Tibial nerve (tissue), 4 donors: ENCODE data around the gene TLX2.

Source experiments
- EP300 ChIP-seq, 2 donors: sonication (generic); formaldehyde crosslinking; IDR thresholded peaks; one replicate each; pipeline ENCODE4 v1.6.1; 2017; ENCODE audit warnings: antibody characterized with exemption in 2 of 2, mild to moderate bottlenecking in 1 of 2
- POLR2A ChIP-seq, 2 donors: fragments of 450-650 bp; IDR thresholded peaks; one replicate each; pipeline ENCODE4 v1.6.1; 2017; ENCODE audit warnings: antibody characterized with exemption in 2 of 2, mild to moderate bottlenecking in 2 of 2, moderate library complexity in 2 of 2
- TF ChIP-seq, protein P1 (sequence below), 5 experiments: fragments of 200-600 bp in 3 of 5; fragments of 450-650 bp in 2 of 5; sonication (generic) in 3 of 5; IDR thresholded peaks; one replicate each; pipeline ENCODE4 v1.5.1; 2016 to 2019; ENCODE audit warnings: antibody characterized with exemption in 5 of 5, mild to moderate bottlenecking in 3 of 5, moderate library complexity in 2 of 5

- TF ChIP-seq, protein P1, sequence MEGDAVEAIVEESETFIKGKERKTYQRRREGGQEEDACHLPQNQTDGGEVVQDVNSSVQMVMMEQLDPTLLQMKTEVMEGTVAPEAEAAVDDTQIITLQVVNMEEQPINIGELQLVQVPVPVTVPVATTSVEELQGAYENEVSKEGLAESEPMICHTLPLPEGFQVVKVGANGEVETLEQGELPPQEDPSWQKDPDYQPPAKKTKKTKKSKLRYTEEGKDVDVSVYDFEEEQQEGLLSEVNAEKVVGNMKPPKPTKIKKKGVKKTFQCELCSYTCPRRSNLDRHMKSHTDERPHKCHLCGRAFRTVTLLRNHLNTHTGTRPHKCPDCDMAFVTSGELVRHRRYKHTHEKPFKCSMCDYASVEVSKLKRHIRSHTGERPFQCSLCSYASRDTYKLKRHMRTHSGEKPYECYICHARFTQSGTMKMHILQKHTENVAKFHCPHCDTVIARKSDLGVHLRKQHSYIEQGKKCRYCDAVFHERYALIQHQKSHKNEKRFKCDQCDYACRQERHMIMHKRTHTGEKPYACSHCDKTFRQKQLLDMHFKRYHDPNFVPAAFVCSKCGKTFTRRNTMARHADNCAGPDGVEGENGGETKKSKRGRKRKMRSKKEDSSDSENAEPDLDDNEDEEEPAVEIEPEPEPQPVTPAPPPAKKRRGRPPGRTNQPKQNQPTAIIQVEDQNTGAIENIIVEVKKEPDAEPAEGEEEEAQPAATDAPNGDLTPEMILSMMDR (IDR thresholded peaks at IDR 0.05): no peak
- no peak for TF ChIP-seq EP300 (IDR thresholded peaks at IDR 0.05)
- TF ChIP-seq POLR2A (IDR thresholded peaks at IDR 0.05): no peak
Observed at GRCh38 chr2:74566076-74566753, 52.0 kb downstream of the TLX2 start.
